Hematopoietic multipotent progenitor cell treated with erythropoietin and hydrocortisone succinate and interleukin-3 and kit ligand, for 15 days (in vitro differentiated cells): Measurements from ENCODE around the gene FLCN.
"Not testable (repeated sequence)": the region's sequence is repeated elsewhere in the genome, so short reads cannot be mapped to it uniquely, and the experiment has no call there.

ENCODE experiments used
- DNase-seq: peaks from one replicate; pipeline ENCODE4 v3.0.0-alpha.2; 2015; ENCODE audit warnings: low spot score

Gene FLCN

DNA sequence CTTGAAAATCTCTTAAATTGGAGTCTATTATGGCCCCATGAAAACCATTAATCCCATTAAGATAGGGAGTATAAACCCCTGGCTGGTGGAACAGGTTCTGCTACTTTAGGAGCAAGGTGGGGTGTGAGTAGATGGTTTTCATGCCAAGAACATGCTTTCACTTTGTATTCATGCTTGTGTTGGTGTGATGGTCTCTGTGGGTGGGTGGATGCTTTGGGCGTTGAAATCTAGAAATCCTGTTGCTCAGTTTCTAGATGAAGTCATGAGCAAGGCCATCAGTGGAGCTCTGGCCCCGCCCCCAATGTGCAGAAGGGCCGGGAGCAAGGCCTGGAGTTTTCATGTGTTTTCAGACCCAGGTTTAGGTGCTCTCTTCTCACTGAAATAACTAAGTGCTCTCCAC, 50.9 kb downstream of the FLCN start:
- no peak for DNase-seq

DNA sequence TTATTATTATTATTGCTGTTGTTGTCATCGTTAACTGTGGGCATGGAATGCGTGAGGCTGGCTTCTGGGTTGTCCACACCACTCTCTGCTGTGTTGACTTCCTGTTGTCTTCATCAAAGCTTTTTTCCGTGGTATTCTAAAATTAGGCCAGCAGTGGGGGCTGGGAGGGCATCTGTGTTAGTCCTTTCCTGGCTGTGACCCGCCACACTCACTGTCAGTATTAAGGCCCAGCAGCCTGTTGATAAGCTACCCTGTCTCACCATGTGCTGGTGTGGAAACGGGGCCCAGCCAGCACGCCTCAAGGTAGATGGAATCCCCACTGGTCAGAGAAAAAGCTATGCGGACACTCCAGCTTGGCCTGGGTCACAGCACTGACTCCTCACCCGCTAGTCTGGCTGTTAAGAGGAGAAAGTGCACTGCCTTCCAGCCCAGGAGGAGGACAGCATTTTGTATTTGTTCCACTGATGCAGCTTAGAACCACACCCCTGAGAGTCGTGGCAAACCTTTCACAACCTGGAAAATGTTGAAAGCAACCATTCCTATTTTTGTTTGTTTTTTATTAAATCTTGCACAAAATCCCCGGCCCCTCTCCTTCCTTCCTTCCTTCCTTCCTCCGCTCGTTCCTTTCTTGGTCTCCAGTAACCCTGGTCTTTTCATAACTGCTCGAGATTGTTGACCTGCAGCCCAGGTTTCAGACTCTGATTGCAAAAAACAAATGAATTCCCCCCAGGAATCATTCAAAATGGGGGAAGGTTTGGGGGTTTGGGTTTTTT, 51.8 kb downstream of the FLCN start:
- DNase-seq: not testable (repeated sequence)

DNA sequence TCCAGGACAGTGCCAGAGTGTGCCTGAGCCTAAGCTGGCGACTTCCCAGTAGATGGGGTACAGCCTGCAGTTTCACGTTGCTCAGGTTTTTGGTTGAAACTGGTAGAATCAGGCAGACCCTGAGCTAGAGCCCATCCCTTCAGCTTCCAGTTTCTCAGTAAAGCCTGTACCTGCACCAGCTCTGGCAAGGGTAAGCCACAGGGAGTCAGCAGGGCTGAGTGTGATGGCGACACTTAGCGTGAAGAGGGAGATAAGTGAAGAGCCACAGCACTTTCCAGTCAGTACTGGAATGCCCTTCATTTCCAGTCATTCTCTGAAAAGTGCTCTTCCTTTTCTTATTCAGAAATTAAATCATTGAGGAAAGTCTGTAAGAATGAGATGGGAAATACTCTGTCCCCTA, 53.2 kb downstream of the FLCN start:
- DNase-seq: no peak

DNA sequence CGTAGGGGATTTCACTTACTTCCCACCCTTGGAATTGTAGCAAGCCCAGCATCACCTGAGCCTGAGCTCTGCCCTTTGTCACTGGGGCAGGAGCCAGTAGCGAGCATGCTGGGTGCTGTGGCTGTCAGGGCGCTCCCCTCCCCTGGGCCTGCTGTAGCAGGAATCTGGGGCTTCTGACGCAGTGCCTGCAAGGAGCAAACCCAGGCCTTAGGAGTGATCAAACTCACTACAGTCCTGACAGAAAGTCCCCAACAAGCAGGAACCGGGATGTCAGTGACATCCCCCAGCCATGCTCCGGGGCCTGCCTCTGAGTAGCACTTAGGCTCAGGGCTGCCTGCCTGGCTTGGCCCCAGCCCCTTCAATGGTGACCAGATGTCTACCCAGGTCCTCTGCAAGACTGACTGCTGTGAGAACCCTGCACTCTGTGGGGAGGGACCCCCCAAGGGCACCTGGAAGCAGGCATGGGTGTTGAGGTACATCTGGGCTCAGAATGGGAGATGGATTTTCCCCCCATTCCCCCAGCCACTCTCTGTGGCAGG, 54.3 kb downstream of the FLCN start:
- DNase-seq: no peak

DNA sequence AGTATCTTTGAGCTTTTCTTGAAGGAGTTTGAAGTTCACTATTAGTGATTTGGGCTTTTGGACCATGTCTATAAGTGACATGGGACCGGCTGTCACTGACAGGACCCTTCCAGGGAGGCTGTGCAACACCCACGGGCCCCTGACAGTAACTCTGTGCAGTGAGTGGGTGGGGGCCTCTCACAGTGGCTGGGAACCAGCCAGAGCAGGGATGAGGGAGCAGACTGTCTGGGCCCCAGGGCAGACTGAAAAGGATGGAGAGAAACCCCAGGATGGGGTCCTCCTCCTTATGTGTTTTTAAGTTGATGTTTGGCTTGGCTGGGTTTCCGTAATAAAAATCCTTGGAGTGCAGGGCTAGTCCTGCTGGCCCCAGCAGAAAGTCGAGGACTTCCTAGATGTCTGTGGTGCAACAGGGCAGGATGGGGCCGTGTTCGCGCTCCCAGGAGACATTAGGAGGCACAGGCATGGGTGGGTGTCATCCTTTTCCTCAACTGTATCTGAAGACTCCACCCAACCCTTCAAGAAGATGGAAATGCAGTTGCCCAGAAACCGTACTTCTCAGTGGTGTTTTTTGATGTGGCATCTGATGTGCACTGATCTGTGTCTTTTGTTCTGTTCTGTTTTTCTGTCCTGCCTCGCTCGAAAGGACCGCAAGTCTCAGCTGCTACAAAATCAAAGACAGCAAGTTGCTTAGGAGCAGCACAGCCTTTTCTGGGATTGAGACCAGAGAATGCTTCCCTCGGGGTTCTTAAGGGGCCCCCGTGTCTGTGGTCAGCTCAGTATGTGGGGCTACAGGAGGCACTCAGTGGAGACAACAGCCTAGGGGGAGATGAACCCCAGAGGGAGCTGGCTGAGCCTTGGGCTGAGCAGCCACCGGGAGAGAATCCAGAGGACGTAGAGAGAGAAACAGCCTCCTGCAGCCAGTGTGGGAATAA, 55.0 kb downstream of the FLCN start:
- DNase-seq: no peak

DNA sequence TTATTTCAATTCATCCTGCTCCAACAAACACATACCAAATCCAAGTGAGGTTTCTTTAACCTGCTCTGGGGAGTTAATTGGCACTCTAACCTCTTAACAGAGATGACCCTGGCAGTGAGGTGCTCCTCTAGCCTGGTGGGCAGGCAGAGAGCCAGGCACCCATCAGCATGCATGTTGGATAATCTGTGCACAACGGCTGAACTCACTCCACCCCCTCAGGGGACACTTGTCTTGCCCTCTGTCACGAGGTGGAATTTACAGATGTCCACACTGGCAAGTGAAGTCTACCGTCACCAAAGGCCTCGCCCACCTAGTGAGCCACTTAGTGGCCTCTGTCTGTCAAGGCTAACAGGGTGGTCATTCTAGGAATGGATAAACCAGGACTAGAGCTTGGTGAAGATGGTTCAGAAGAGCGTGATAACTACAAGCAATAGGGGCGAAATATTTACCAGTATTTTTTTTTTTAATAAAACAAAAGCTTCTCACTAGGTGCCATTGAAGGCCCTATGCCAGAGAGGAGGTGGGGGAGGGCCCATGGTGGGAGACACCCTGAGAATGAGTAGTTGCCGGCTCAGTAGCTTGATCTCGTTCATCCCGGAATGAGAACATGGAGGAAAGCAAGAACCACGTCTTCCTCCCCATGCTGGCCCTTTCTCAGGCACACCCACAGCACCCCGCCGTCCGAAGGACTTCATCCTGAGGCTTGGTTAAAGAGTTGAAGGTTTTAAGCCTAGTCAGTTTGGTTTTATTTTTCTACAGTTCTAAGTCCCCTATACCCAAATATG, 56.0 kb downstream of the FLCN start:
- no peak for DNase-seq

DNA sequence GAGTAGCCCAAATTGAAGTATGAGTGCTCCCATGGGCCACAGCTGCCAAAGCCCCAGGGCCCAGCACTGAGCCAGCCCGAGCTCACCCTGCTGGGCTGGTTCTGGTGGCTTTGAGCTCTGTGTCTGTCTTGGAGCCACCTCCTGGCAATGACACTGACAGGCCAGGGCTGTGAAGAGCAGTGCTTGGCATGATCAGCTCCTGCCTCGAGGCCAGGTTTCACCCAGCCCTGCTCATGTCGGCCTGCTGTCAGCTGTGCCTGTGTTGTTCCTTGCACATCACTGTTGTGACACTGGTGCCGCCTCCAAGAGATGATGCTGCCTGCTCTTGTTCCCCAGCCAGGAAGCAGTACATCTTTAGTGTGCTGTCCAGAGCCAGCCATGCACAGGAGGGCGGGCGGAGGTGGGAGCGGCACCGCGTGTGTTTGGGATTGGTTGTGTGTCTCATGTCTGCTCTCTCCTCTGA, 56.8 kb downstream of the FLCN start:
- no peak for DNase-seq

DNA sequence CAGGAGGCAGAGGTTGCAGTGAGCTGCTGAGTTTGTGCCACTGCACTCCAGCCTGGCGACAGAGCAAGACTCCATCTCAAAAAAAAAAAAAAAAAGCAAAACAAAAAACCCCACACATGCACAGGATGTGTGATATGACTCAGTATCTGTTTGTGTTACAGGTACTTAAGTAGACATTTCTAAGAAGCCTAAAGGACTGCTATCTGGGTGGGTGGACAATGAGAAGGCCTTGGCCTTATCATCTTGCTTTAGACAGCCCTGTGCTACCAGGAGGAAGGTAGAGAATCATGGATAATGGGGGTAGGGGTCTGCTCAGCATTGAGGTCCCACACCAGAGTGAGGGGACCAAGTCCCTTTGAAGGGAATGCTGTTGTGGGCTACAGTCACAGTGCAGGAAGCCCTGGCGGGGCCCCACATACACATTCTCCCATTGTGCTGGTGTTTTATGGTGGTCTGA, 57.6 kb downstream of the FLCN start:
- no peak for DNase-seq

DNA sequence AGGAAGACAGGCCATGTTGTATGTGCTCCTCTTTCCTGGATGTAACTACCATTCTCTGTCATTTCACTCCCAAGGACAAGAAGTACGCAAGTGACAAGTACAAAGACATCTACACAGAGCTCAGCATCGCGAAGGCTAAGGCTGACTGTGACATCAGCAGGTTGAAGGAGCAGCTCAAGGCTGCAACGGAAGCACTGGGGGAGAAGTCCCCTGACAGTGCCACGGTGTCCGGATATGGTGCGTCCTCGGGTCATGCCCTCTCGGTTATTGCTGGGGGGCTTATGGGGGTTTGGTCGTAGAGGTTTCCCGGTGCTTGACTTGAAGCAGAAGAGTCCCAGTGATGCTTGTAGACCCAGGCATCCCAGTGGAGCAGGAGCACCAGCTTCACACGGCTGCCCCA, 59.8 kb downstream of the FLCN start:
- DNase-seq: no peak

DNA sequence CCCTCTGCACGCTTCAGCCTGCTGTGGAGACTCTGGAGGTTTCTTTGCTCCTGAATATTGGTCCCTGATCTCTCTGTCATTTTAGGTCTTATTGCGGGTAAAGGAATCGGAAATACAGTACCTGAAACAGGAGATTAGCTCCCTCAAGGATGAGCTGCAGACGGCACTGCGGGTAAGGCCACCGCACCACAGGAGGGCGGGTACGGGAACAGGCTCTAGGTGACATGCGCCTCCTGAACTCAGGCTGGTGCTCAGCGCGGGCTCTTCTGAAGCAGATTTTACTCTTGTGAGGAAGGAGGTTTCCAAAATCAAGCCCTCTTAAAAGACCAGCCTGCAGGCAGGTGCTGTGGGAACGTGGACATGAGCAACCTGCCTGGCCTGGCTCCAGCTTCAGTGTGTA, 60.6 kb downstream of the FLCN start:
- no peak for DNase-seq

DNA sequence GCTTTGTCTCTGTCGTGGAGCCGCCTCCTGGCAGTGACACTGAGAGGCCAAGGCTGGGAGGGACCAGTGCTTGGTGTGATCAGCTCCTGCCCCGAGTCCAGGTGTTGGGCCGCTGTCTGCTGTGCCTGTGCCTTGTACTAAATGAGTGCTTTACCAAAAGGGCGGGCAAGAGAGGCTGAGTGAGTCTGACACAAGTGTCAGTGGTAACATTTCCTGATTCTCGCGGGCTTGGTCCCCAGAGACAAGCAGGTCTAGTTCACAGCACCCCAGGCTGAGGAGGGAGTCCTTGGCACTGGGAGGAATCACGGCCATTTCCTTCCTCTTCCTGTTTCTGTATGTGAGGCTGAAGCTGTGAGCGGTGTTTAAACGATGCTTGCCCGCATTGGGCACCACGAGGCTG, 61.1 kb downstream of the FLCN start:
- no peak for DNase-seq

DNA sequence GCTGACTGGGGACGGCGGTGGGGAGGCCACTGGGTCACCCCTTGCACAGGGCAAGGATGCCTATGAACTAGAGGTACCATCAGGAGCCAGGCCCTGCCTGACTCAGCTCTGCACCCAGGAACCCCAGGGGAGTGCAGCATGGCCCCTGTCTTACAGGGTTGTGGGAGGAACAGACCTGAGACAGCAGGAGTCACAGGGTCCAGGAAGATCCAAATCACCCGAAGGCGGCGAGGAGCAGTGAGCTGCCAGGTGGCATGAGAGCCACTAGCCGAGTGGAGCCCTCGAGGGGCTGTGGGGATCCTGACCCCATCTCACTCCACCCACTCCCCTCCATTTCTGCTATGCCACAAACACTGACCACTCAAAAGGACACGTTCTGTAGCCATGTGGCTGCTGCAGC, 61.6 kb downstream of the FLCN start:
- no peak for DNase-seq

DNA sequence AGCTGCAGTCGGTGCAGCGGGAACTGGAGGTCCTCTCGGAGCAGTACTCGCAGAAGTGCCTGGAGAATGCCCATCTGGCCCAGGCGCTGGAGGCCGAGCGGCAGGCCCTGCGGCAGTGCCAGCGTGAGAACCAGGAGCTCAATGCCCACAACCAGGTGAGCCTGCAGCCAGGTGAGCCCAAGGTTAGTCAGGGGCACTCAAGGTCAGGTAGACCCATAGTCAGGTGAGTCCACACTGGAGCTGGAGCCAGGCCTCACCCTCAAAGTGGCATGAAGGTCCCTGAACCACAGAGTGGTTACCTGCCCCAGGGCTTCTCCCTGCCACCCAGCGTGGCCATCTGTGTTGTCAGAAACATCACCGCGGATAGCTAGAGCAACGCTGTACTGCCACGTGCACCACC, 63.0 kb downstream of the FLCN start:
- no peak for DNase-seq

DNA sequence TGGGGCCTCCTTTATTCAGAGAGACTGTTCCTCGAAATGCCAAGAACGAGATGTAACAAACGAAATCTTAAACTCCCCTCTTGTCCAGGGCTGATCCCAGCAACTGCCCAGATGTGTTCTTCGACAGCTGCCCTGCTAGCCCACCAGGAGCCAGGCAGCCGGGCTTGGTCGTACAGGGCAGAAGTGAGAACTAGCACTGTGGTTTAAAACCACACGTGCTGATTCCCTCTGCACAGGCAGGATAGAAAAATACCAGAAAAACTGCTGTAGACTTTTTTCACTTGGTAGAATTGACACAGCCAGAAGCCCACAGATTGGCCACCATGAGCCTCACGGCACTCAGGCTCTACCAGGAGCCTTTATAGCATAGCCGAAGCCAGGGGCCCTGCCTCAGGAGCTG, 64.0 kb downstream of the FLCN start:
- DNase-seq: no peak

DNA sequence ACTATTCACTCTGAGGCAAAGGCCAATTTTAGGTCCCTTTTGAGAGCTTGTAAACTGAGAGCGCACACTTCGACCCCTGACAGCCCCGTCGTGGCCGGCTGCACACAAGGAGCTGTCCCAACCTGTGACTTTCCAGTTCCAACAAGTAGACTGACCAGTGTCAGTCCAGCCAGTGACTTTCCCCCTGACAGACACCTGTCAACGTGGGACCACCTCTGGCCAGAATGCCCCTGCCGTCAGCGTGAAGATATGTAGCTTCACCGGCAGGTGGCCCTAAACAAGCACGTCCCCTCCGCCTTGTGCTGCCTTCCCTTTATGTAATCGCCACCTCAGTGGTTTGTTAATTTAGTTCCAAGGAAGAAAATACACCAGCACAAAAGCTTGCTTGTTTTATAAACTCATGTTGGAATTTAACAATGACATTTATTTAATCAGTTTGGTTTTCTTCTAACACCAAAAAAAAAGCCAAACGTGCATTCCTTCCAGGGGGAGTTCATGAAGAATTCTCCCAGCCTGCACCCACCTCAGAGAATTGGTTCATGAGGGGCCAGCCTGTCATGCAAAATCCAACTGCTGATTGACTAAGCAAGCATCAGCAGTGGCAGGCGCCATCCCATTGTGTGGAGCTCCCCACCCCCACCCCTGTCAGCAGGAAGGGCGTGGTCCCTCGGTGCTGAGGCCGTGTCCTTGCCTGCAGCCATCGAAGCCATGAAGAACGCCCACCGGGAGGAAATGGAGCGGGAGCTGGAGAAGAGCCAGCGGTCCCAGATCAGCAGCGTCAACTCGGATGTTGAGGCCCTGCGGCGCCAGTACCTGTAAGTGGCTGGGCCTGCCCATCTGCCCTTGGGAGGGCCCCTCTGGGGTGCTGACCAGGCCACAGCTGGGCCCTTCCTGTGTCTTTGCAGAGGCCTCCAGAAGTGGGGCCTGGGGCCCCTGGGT, 64.7 kb downstream of the FLCN start:
- no peak for DNase-seq

DNA sequence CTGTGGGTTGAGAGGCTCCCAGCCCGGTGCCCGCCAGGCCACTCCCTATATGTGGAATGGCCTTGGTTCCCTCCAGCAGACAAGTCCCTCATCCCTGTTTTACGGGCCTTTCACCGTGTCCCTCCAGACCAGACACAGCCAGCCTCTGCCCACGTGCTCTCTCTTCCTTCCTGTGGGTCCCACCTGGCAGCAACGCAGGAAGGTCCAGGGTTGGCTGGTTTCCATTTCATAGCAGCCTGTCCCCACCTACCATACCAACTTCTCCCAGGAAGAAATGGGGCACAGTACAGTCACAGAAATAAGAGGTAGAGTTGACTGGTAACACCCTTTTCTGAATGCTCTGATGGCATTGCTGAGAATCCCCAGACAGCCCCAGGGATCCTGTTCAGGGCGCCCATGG, 65.8 kb downstream of the FLCN start:
- no peak for DNase-seq

DNA sequence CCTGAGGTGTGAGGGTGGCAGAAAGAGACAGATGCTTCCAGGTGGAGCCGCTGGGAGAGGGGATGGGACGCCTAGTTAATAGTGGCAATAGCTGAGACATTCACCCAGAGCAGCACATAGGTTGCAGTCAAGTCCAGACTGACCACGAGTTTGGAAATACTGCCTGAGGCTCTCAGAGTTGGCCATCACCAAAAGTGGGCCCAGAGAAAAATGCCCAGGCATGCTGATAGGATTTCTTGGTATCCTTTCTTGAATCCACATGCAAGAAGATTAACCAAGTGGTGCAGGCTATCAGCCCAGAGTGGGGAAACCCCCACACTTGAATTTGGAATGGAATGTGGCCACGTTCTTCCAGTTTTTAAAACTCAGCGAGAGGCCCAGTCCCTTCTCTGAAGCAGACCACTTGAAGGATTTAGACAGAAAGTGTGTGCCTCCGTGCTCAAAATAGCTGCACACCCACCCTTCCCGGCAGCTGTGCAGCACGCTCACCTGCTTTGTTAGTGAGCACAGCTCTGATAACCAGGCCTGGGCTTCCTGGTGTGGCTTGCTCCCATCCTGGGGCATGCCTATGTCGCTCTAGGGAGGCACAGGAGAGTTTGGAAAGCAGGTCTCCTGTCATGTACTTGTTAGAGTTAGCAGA, 66.5 kb downstream of the FLCN start:
- DNase-seq: no peak

DNA sequence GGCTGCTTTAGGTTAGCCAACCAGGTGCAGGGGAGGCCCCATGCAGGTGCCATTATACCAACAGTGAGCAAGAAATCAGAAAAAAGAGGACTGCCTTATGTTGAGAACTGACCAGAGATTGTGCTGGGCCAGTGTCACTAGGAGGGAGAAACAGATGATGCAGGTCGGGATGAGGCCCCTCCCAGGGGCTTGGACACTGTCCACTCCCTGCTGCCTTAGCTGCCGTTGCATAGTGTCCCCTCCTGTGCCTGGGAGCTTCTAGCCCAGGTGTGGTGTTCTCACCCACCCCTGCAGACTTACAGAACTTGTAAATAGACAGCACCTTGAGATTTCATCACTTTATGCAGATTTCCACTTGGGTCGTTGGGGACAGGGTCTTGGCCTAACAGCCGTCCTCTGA, 67.6 kb downstream of the FLCN start:
- DNase-seq: no peak

DNA sequence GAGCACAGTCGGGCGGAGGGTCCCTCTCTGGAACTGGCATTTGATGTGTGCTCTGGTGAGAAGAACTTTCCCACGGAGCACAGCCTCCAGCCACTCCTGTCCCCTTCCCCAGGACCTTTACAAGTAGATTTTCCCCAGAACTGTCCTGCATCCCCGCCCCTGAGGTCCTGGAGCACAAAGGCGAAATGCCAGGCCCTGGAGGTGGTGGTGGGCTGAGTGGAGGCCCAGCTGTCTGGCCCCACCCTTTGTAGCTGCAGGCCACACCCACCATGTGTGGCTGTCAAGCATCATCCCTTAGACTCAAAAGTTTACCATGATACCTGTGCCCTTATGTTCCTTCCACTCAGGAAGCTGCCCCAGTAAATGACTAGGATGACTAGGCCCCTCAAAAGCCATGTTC, 68.6 kb downstream of the FLCN start:
- no peak for DNase-seq

DNA sequence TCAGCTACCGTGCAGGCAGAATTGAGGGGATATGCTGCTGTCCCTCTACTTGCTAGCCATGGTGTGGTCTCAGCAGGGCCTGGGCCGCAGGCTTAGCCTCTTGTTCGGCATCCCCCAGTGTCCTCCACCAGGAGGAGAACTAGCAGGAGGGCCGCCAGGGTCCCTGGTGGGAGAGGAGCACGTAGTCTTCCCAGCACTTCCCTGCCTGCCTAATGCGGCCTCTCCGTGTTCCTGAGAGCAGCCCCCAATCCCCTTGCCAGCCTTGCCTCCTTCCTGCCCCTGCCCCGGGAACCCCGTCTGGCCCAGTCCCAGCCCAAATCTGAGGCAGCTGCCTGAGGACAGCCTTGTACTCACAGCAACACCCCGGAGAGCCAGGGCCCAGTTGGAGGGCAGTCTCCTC, 69.0 kb downstream of the FLCN start:
- DNase-seq: no peak

DNA sequence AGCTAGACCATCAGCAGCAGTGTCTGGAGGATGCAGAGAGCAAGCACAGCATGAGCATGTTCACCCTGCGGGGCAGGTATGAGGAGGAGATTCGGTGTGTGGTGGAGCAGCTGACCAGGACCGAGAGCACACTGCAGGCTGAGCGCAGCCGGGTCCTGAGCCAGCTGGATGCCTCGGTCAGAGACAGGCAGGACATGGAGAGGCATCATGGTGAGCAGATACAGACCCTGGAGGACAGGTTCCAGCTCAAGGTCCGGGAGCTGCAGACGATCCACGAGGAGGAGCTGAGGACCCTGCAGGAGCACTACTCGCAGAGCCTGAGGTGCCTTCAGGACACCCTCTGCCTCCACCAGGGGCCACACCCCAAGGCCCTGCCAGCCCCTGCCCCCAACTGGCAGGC, 69.6 kb downstream of the FLCN start:
- DNase-seq: no peak
